Measurements from ENCODE around the gene PUS7. TPM values are rescaled to one million over a fixed set of nuclear protein-coding genes. Genes with fewer than 3 reads are reported as not detected.

PUS7 gene
- total RNA-seq, 1 experiment from 2014 or later = 39.0 TPM

DNA sequence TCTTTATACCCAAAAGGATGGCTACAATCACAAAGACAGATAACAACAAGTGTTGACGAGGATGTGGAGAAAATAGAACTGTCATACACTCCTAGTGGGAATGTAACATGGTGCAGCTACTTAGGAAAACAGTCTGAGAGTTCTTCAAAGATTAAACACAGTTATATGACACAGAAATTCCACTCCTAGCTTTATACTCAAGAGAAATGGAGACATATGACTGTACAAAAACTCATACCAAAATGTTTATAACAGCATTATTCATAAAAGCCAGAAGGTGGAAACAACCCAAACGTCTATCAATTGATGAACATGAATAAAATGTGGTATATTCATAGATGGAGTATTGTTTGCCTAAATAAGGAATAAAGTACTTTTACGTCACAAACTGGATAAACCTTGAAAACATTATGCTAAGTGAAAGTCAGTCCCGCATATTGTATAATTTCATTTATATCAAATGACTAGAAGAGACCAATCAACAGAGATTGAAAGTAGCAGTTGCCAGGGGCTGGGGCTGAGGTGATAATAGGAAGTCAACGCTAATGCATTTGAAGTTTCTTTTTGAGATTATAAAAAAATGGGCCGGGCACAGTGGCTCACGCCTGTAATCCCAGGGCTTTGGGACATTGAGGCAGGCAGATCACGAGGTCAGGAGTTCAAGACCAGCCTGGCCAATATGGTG is 71.8 kb downstream of the PUS7 start (continued):
- TF ChIP-seq, protein P1, sequence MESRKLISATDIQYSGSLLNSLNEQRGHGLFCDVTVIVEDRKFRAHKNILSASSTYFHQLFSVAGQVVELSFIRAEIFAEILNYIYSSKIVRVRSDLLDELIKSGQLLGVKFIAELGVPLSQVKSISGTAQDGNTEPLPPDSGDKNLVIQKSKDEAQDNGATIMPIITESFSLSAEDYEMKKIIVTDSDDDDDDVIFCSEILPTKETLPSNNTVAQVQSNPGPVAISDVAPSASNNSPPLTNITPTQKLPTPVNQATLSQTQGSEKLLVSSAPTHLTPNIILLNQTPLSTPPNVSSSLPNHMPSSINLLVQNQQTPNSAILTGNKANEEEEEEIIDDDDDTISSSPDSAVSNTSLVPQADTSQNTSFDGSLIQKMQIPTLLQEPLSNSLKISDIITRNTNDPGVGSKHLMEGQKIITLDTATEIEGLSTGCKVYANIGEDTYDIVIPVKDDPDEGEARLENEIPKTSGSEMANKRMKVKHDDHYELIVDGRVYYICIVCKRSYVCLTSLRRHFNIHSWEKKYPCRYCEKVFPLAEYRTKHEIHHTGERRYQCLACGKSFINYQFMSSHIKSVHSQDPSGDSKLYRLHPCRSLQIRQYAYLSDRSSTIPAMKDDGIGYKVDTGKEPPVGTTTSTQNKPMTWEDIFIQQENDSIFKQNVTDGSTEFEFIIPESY (IDR thresholded peaks at IDR 0.05; ENCODE audit: extremely low read depth, insufficient replicate concordance, low read length) = no peak
- TF ChIP-seq SP1 (IDR thresholded peaks at IDR 0.05; ENCODE audit: low read depth) = no peak

DNA sequence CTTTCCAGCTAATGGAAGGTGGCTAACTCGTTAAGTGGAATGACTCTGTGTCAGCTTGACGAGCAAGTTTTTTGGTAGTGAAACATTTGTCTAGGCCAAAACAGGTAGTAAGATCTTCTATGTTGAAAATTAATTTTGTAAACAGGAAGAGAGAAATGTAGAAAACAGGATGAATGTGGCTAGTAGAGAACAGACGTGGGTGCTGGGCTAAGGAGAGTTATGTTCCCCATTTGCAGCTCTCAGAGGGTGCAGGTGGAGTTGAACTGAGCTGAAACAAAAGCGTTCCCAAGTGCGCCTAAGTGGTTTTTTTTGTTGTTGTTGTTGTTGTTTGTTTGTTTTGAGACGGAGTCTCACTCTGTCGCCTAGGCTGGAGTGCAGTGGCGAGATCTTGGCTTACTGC is 73.9 kb downstream of the PUS7 start:
- Histone ChIP-seq H2AFZ (ENCODE audit: low read depth, low read length, poor library complexity, severe bottlenecking) (no peak overlapping the region), H3K79me2 (ENCODE audit: insufficient read depth, low read length) (no peaks in the 10 kb centered on the region), H3K9me2 (ENCODE audit: insufficient read depth) (no peaks in the 10 kb centered on the region), H3K9me3 (ENCODE audit: control insufficient read depth in 1 of 2, insufficient read depth in 1 of 2, low read depth in 1 of 2, low read length in 2 of 2) (no peaks in the 10 kb centered on the region), H3K4me2 (ENCODE audit: low read length) (no peak overlapping the region), H3K27me3 (ENCODE audit: insufficient read depth, low read length) (no peaks in the 10 kb centered on the region), H4K20me1 (ENCODE audit: insufficient read depth) (no peaks in the 10 kb centered on the region), H3K4me3 (replicated peaks in 1 of 2; ENCODE audit: low read depth in 1 of 2, low read length in 2 of 2) (no peak overlapping the region), H3K4me1 (ENCODE audit: control insufficient read depth in 1 of 2, insufficient read depth in 2 of 2, low read length in 2 of 2) (no peaks in the 10 kb centered on the region), H3K27ac (ENCODE audit: low read depth, low read length) (no peak overlapping the region), H3K9ac (ENCODE audit: low read length) (no peak overlapping the region), H3K36me3 (ENCODE audit: control insufficient read depth in 1 of 2, insufficient read depth in 2 of 2, low read length in 2 of 2) (no peaks in the 10 kb centered on the region)
- ChIA-PET CTCF (no interaction called here), POLR2A (no interaction called here), RAD21 (ENCODE audit: low non-redundant PET in 1 of 2, low total read pairs in 2 of 2, uncharacterized antibody in 2 of 2, unreplicated experiment in 2 of 2) (no interaction called here)
- no TSS peak for BruUV-seq (replicated peaks)
- intact Hi-C loops (cut with micrococcal nuclease) = no loop called here
- DNase-seq (ENCODE audit: low read depth, low spot score) (no peak), ATAC-seq (no peak)
- TF ChIP-seq, protein P2, sequence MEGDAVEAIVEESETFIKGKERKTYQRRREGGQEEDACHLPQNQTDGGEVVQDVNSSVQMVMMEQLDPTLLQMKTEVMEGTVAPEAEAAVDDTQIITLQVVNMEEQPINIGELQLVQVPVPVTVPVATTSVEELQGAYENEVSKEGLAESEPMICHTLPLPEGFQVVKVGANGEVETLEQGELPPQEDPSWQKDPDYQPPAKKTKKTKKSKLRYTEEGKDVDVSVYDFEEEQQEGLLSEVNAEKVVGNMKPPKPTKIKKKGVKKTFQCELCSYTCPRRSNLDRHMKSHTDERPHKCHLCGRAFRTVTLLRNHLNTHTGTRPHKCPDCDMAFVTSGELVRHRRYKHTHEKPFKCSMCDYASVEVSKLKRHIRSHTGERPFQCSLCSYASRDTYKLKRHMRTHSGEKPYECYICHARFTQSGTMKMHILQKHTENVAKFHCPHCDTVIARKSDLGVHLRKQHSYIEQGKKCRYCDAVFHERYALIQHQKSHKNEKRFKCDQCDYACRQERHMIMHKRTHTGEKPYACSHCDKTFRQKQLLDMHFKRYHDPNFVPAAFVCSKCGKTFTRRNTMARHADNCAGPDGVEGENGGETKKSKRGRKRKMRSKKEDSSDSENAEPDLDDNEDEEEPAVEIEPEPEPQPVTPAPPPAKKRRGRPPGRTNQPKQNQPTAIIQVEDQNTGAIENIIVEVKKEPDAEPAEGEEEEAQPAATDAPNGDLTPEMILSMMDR (IDR thresholded peaks at IDR 0.05 in 2 of 3, conservative IDR thresholded peaks at IDR 0.05 in 1 of 3; ENCODE audit: borderline replicate concordance in 1 of 3, insufficient read depth in 1 of 3, low read depth in 2 of 3, low read length in 2 of 3) = no peak
- no peak for TF ChIP-seq ZNF274 (IDR thresholded peaks at IDR 0.05; ENCODE audit: low read depth, low read length)
- no peak for TF ChIP-seq CBX3 (IDR thresholded peaks at IDR 0.05; ENCODE audit: low read depth)
- TF ChIP-seq, protein P3, sequence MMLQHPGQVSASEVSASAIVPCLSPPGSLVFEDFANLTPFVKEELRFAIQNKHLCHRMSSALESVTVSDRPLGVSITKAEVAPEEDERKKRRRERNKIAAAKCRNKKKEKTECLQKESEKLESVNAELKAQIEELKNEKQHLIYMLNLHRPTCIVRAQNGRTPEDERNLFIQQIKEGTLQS (IDR thresholded peaks at IDR 0.05) = no peak
- TF ChIP-seq, protein P4, sequence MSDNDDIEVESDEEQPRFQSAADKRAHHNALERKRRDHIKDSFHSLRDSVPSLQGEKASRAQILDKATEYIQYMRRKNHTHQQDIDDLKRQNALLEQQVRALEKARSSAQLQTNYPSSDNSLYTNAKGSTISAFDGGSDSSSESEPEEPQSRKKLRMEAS (IDR thresholded peaks at IDR 0.05) = no peak
- TF ChIP-seq EZH2 (IDR thresholded peaks at IDR 0.05) = no peak
- TF ChIP-seq EZH2phosphoT487 (IDR thresholded peaks at IDR 0.05; ENCODE audit: borderline replicate concordance) = no peak
- TF ChIP-seq, protein P1 (IDR thresholded peaks at IDR 0.05; ENCODE audit: extremely low read depth, insufficient replicate concordance, low read length) = no peak
- no peak for TF ChIP-seq CEBPB (IDR thresholded peaks at IDR 0.05; ENCODE audit: low read depth)
- TF ChIP-seq, protein P5, sequence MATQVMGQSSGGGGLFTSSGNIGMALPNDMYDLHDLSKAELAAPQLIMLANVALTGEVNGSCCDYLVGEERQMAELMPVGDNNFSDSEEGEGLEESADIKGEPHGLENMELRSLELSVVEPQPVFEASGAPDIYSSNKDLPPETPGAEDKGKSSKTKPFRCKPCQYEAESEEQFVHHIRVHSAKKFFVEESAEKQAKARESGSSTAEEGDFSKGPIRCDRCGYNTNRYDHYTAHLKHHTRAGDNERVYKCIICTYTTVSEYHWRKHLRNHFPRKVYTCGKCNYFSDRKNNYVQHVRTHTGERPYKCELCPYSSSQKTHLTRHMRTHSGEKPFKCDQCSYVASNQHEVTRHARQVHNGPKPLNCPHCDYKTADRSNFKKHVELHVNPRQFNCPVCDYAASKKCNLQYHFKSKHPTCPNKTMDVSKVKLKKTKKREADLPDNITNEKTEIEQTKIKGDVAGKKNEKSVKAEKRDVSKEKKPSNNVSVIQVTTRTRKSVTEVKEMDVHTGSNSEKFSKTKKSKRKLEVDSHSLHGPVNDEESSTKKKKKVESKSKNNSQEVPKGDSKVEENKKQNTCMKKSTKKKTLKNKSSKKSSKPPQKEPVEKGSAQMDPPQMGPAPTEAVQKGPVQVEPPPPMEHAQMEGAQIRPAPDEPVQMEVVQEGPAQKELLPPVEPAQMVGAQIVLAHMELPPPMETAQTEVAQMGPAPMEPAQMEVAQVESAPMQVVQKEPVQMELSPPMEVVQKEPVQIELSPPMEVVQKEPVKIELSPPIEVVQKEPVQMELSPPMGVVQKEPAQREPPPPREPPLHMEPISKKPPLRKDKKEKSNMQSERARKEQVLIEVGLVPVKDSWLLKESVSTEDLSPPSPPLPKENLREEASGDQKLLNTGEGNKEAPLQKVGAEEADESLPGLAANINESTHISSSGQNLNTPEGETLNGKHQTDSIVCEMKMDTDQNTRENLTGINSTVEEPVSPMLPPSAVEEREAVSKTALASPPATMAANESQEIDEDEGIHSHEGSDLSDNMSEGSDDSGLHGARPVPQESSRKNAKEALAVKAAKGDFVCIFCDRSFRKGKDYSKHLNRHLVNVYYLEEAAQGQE (IDR thresholded peaks at IDR 0.05; ENCODE audit: low read depth) = no peak
- no peak for TF ChIP-seq SIN3A (IDR thresholded peaks at IDR 0.05; ENCODE audit: low read depth)
- TF ChIP-seq JUND (IDR thresholded peaks at IDR 0.05) = no peak
- TF ChIP-seq TCF7L2 (IDR thresholded peaks at IDR 0.05; ENCODE audit: borderline replicate concordance, extremely low read depth, insufficient read depth, insufficient read length) = no peak

Data from HCT116 (cell line).